Uterus (tissue), 4 donors: ENCODE measurements around the gene ADARB2. TPM values are rescaled to one million over a fixed set of nuclear protein-coding genes. Genes with fewer than 3 reads are reported as not detected.

Experiments used
- DNase-seq, 2 donors: peaks; one replicate each; pipeline ENCODE4 v3.0.0-alpha.2; 2019 to 2020
- H3K27ac ChIP-seq, 2 donors: fragments of 200-600 bp; sonication (generic); 1 replicate in 1 of 2; 2 replicates in 1 of 2; pipeline ENCODE4 v1.5.1; 2016 to 2018
- H3K27me3 ChIP-seq, 2 donors: fragments of 200-600 bp; sonication (generic); one replicate each; pipeline ENCODE4 v1.5.1; 2018 to 2019; ENCODE audit warnings: control low read depth in 1 of 2
- H3K36me3 ChIP-seq, 2 donors: fragments of 200-600 bp; sonication (generic); one replicate each; pipeline ENCODE4 v1.5.1; 2019; ENCODE audit warnings: control low read depth in 1 of 2
- H3K4me1 ChIP-seq, 2 donors: fragments of 200-600 bp; sonication (generic); one replicate each; pipeline ENCODE4 v1.5.1; 2018 to 2019; ENCODE audit warnings: control low read depth in 1 of 2
- H3K4me3 ChIP-seq, 2 donors: fragments of 200-600 bp; sonication (generic); 1 replicate in 1 of 2; 2 replicates in 1 of 2; pipeline ENCODE4 v1.5.1; 2018 to 2019; ENCODE audit warnings: mild to moderate bottlenecking in 1 of 2
- H3K9me3 ChIP-seq, 2 donors: fragments of 200-600 bp; sonication (generic); one replicate each; pipeline ENCODE4 v1.5.1; 2019; ENCODE audit warnings: control low read depth in 1 of 2
- POLR2A ChIP-seq, 2 donors: fragments of 450-650 bp; IDR thresholded peaks; one replicate each; pipeline ENCODE4 v1.6.1; 2016; ENCODE audit warnings: antibody characterized with exemption in 2 of 2, mild to moderate bottlenecking in 1 of 2, moderate library complexity in 1 of 2
- intact Hi-C: fragments of 100-400 bp; cut with DNase I; formaldehyde crosslinking; loops from one replicate; pipeline ENCODE4 v1.15.1; 2023; ENCODE audit warnings: low total_unique reads
- total RNA-seq, 4 donors: library from RNA; depleted of rRNA in 3 of 4; stranded (reverse); fragments of >200 nt in 3 of 4; gene quantifications; one replicate each; pipeline versions ENCODE4 v1.1.0 to v1.2.4, GENCODE V29; 2014 to 2023
- TF ChIP-seq, protein P1 (sequence below), 4 experiments: fragments of 200-600 bp in 2 of 4; fragments of 450-650 bp in 2 of 4; sonication (generic) in 2 of 4; IDR thresholded peaks; one replicate each; pipeline ENCODE4 v1.5.1; 2016 to 2019; ENCODE audit warnings: antibody characterized with exemption in 4 of 4, mild to moderate bottlenecking in 2 of 4, moderate library complexity in 1 of 4
- donor health status: DM: yes; HTN: yes; CAD: no.

Gene ADARB2
- total RNA-seq, 4 donors from 2014 or later: 0.76 to 2.6 (median 2.0) TPM; not detected in 1

DNA sequence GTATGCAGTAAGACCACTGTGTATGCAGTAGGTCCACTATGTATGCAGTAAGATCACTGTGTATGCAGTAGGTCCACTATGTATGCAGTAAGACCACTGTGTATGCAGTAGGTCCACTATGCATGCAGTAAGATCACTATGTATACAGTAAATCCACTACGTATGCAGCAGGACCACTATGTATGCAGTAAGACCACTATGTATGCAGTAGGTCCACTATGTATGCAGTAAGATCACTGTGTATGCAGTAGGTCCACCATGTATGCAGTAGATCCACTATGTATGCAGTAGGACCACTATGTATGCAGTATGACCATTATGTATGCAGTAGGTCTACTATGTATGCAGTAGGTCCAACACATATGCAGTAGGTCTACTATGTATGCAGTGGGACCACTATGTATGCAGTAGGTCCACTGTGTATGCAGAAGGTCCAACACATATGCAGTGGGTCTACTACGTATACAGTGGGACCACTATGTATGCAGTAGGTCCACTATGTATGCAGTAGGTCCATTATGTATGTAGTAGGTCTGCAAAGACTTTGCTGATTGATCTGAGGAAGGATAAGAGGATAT is 313.6 kb downstream of the ADARB2 start:
- DNase-seq: no peak
- peaks cover 0 to 6% of the 10 kb centered on the region in 2 donors for H3K27me3 ChIP-seq
- no peak overlapping the region for H3K27ac ChIP-seq
- intact Hi-C loops: no loop called here
- no peaks in the 10 kb centered on the region for H3K36me3 ChIP-seq
- H3K4me3 ChIP-seq: no peak overlapping the region
- H3K9me3 ChIP-seq: no peaks in the 10 kb centered on the region
- no peaks in the 10 kb centered on the region for H3K4me1 ChIP-seq
- TF ChIP-seq, protein P1, sequence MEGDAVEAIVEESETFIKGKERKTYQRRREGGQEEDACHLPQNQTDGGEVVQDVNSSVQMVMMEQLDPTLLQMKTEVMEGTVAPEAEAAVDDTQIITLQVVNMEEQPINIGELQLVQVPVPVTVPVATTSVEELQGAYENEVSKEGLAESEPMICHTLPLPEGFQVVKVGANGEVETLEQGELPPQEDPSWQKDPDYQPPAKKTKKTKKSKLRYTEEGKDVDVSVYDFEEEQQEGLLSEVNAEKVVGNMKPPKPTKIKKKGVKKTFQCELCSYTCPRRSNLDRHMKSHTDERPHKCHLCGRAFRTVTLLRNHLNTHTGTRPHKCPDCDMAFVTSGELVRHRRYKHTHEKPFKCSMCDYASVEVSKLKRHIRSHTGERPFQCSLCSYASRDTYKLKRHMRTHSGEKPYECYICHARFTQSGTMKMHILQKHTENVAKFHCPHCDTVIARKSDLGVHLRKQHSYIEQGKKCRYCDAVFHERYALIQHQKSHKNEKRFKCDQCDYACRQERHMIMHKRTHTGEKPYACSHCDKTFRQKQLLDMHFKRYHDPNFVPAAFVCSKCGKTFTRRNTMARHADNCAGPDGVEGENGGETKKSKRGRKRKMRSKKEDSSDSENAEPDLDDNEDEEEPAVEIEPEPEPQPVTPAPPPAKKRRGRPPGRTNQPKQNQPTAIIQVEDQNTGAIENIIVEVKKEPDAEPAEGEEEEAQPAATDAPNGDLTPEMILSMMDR (IDR thresholded peaks at IDR 0.05): no peak
- no peak for TF ChIP-seq POLR2A (IDR thresholded peaks at IDR 0.05)

DNA sequence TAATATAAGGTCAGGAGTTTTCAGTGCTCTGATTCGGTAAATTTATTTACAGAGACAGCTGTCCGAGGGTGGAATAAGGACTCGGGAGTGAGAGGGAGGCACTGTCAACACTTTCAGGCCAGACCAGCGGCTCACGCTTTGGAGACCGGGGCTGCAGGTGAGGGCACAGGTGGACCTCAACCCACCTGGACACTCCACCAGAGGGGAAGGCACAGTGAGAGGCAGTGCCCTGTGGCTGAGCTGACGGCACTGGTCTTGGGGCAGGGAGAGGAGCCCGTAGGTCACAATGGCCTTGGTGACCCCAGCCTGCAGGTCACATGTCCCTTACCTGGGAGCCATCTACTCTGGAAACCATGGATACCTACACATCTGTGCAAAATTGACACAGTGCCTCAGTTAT is 315.1 kb downstream of the ADARB2 start:
- Histone ChIP-seq H3K36me3 (no peaks in the 10 kb centered on the region), H3K9me3 (no peaks in the 10 kb centered on the region), H3K27me3 (peaks cover 0 to 6% of the 10 kb centered on the region in 2 donors), H3K27ac (no peak overlapping the region), H3K4me3 (no peak overlapping the region), H3K4me1 (no peaks in the 10 kb centered on the region)
- no peak for DNase-seq
- TF ChIP-seq POLR2A (IDR thresholded peaks at IDR 0.05): no peak
- TF ChIP-seq, protein P1 (IDR thresholded peaks at IDR 0.05): no peak
- intact Hi-C loops: no loop called here

DNA sequence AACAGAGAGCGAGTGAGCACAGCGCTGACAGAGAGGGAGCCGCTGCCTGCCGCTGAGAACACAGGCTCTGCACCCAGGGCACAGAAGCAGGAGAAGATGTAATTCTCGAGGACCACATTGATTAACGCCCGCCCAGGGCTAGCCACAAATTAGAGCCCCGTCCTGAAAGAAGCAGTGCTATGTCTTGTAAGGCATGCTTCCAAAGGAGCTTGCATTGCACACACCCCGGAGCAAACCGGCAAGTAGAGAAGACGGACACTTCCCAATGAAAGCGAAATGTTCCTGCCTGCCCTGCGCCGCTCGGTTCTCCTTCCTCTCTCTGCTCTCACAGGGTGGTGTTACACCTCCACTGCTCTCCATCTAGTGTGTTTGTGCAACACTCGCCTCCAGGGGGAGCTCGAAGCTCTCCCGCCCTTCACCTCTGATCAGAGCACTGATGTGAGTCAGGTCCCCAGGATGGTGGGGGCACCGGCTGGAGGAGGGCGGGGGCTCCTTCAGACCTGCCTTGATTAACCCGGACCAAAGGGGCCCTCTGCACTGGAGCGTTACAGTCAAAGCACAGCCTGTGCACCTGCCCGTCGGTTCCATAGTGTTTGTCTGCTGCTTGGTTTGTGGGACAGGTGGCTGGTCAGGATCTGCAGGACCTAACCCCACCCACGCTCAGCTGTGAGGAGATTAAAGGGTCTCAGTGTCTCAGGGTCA is 316.5 kb downstream of the ADARB2 start:
- DNase-seq: no peak
- no peak overlapping the region for H3K4me3 ChIP-seq
- H3K27me3 ChIP-seq: peaks cover 0 to 6% of the 10 kb centered on the region in 2 donors
- H3K36me3 ChIP-seq: no peaks in the 10 kb centered on the region
- TF ChIP-seq, protein P1 (IDR thresholded peaks at IDR 0.05): no peak
- no peak for TF ChIP-seq POLR2A (IDR thresholded peaks at IDR 0.05)
- no peaks in the 10 kb centered on the region for H3K9me3 ChIP-seq
- no peak overlapping the region for H3K27ac ChIP-seq
- intact Hi-C loops: no loop called here
- H3K4me1 ChIP-seq: no peaks in the 10 kb centered on the region

DNA sequence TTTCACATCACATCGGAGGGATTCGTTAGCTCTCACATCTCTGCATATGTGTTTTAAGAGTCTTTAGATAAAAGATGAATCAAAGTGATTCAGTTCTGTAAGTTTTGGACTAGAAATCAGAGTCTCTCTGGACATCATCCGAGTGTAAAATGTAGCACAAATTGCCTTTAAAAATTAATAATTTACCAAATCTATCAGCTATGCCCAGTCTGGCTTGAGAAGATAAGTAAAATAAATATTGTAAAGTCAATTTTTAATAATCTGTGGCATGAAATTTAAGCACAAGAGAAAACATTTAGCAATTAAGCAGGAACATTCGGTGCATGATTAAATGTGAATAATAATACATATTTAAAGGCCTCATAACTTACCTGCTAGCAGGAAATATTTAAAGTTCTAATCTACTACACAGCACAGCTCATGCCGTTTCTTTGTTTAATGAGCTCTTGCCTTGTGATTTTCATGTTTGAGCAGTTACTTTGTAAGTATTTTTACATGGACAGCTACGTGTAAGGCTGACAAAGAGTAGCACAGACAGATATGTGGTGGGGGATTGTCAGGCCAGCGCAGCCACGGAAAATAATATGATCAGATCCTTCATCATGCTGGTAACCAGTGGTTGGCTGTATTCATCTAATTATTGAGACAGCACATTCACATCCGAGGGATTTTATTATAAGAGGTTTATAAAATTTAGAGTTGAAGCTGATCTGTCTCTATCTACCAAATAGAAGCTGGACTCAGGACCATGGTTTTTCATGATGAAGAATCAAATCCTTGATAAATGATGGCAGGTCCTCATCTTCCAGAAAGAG is 317.3 kb downstream of the ADARB2 start:
- no peak overlapping the region for H3K4me3 ChIP-seq
- TF ChIP-seq, protein P1 (IDR thresholded peaks at IDR 0.05): no peak
- TF ChIP-seq POLR2A (IDR thresholded peaks at IDR 0.05): no peak
- H3K9me3 ChIP-seq: no peaks in the 10 kb centered on the region
- no peaks in the 10 kb centered on the region for H3K36me3 ChIP-seq
- no peaks in the 10 kb centered on the region for H3K4me1 ChIP-seq
- peaks cover 0 to 6% of the 10 kb centered on the region in 2 donors for H3K27me3 ChIP-seq
- no peak overlapping the region for H3K27ac ChIP-seq
- intact Hi-C loops: no loop called here
- no peak for DNase-seq
